Measurements from ENCODE around the gene TRPM7.
"Not testable (repeated sequence)": the region's sequence is repeated elsewhere in the genome, so short reads cannot be mapped to it uniquely, and the experiment has no call there.

Gene TRPM7

GRCh38 chr15:50655555-50655954 lies 31.0 kb downstream of the TRPM7 start:
- DNase-seq (ENCODE audit: low read depth), result no peak

DNA sequence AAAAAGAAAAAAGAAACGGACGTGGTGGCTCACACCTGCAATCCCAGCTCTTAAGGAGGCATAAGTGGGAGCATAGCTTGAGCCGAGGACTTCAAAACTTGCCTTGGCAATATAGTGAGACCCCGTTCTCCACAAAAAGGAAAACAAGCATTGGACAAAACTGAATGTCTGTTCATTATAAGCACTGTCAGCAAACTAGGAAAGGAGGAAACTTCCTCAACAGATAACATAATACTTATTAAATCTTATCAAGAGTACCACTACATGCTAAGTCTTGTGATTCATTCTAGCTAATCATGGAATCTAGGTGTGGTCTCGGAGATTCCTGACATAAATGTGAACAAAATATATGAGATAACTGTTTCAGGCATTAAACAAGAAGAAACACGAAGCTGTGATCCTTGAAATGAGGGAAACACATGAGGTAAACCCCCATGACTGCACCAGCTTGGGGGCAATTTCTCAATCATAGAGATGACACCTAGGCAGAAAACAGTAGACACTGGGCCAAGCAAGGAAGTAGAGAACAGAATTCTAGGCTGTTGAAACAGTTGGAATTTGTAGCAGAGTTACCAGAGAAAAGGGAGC lies 33.3 kb downstream of the TRPM7 start:
- no peak for DNase-seq (ENCODE audit: low read depth)

DNA sequence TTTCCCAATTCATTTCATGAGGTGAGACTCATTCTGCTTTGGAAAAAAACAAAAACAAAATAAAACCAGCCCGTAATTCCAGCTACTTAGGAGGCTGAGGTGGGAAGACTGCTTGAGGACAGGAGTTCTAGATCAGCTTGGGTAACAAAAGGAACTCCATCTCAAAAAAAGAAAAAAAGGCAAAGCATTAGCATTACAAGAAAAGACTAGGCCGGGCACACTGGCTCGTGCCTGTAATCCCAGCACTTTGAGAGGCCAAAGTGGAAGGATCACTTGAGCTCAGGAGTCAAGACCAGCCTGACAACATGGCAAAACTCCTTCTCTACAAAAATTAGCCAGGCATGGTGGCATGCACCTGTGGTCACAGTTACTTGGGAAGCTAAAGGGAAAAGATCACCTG lies 33.9 kb downstream of the TRPM7 start:
- DNase-seq (ENCODE audit: low read depth), result no peak

- DNase-seq (ENCODE audit: low read depth), result no peak
Measured at GRCh38 chr15:50641318-50641717, 45.3 kb downstream of the TRPM7 start.

GRCh38 chr15:50636146-50636545 lies 50.5 kb downstream of the TRPM7 start:
- DNase-seq (ENCODE audit: low read depth), result no peak

- DNase-seq (ENCODE audit: low read depth), result no peak
Measured at GRCh38 chr15:50633653-50634052, 52.9 kb downstream of the TRPM7 start.

DNA sequence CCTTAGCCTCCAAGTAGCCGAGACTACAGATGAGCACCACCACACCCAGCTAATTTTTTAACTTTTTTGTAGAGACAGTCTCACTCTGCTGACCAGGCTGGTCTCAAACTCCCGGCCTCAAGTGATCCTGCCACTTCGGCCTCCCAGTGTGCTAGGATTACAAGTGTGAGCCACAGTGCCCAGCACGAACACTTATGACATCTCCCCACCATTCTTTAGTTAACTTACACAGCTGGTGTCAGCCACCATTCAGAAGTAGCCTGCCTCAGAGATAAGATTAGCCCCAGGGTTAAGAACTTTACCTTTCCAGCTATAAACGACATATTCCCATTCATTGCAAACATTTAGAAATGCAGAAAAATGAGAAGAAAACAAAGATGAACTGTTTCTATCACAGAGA lies 58.2 kb downstream of the TRPM7 start:
- no peak for DNase-seq (ENCODE audit: low read depth)

GRCh38 chr15:50627351-50628055 lies 59.1 kb downstream of the TRPM7 start:
- DNase-seq (ENCODE audit: low read depth), result no peak

DNA sequence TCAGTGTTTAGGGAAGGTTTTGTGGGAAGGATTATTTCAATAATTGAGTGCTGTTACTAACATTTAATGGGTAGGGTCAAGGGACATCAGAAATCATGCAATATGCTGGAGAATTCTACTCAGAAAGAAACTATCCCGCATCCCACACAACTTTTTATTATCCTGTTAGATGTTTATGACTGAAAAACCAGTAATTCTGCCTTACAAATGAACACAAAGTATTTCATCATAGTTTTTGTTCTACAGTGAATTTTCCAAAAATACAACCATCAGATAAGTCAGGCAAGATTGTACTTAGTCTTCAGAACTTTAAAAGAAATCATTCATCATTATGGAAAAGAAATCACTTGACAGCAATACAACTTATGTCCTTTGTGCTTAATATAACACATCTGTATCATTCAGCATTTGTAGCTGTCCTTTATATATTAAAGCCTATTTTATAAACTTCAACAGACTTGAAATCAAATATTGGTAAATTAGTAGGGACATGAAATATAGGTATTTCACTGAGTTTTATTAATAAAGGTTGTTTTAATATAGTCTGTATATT lies 61.9 kb downstream of the TRPM7 start:
- DNase-seq (ENCODE audit: low read depth), result no peak

- not testable (repeated sequence) for DNase-seq (ENCODE audit: low read depth)
Measured at GRCh38 chr15:50622361-50622943, 64.1 kb downstream of the TRPM7 start.

- DNase-seq (ENCODE audit: low read depth), result not testable (repeated sequence)
Measured at GRCh38 chr15:50616960-50617359, 69.6 kb downstream of the TRPM7 start.

GRCh38 chr15:50616554-50616953 lies 70.0 kb downstream of the TRPM7 start:
- not testable (repeated sequence) for DNase-seq (ENCODE audit: low read depth)

GRCh38 chr15:50613600-50613999 lies 73.0 kb downstream of the TRPM7 start:
- no peak for DNase-seq (ENCODE audit: low read depth)

DNA sequence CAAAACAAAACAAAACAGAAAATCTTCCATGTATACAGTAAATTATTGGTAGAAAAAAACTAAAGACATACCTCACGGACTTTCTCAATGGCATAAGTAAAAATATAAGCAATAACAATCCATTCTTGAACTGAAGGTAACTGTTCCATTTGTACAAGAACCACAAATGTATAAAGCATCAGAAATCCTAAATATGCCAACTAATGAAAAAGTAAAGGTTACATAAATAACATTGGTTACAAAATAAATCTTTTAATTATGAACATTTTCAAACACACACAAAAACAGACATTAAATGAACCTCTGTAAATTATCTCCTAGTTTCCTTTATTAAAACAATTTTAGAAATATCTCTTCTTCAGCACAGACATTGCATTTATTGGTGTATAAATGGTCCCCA lies 79.5 kb downstream of the TRPM7 start:
- no peak for DNase-seq (ENCODE audit: low read depth)

- DNase-seq (ENCODE audit: low read depth), result no peak
Measured at GRCh38 chr15:50605462-50605861, 81.1 kb downstream of the TRPM7 start.

GRCh38 chr15:50602028-50602427 lies 84.6 kb downstream of the TRPM7 start:
- DNase-seq (ENCODE audit: low read depth), result not testable (repeated sequence)

- DNase-seq (ENCODE audit: low read depth), result no peak
Measured at GRCh38 chr15:50594311-50594710, 92.3 kb downstream of the TRPM7 start.

DNA sequence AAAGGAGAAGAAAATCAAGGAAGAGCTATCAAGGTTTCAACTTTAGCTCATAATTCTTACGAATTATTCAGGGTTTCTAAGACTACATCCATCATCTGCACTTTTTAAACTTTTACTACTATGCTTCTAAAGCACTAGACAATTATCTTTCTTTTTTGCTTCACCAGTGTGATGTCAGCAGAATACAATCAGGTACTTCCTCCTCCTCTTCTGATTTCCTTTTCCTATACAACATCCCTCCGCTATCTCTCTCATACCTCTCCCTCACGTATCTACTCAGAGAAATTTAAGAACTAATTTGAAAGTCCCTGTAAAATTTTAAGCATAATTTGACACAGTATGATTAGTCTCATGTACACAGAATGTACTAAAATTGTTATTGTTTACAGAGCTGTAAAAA lies 92.8 kb downstream of the TRPM7 start:
- no peak for DNase-seq (ENCODE audit: low read depth)

DNA sequence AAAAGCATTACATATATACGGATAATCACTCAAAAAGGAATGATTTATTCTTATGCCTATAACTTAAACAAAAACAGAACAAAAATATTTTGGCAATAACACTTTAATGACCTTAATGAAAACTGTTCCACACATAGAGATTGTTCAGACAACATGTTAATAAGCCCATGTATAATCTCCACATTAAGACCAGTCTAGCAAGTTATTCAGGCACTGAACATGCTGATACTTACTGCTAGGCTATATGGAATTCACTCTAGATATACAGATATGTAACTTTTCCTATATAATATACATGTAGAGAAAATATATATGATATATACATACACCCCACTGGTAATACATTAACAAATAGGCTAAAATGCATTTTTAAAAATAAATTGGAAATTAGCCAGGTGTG lies 96.3 kb downstream of the TRPM7 start:
- no peak for DNase-seq (ENCODE audit: low read depth)

DNA sequence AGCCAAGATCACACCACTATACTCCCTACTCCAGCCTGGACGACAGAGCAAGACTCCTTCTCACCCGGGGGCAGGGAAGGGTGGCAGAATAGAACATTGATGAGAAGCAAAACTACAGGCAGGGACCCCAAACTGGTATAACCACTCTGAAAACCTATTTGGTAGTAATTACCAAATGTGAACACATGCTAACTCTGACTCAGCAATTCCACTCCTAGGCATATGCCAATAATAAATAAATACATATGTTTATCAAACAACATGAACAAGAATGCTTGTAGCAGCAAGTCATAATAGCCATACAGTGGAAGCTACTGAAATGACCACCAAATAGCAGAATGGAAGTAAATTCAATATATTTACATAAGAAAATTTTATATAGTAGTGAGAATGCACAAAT lies 109.1 kb downstream of the TRPM7 start:
- no peak for DNase-seq (ENCODE audit: low read depth)

DNA sequence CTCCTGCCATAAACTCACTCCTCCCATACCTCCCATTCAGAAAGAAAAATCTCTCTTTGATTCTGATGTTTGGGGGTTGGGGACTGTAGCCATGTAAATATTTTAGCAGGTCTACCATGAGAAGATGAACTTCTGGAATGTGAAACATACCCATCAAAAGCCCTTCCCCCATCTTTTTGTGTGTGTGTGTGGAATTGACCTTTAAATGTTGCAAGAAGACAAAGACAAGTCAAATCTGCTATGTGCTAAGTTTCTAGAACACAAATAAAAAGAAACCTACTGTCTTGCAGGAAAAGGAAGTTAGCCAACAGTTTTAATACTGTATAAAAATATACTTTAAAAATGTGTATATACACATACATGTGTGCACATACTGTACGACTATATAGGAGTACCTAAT lies 110.4 kb downstream of the TRPM7 start:
- DNase-seq (ENCODE audit: low read depth), result no peak

DNA sequence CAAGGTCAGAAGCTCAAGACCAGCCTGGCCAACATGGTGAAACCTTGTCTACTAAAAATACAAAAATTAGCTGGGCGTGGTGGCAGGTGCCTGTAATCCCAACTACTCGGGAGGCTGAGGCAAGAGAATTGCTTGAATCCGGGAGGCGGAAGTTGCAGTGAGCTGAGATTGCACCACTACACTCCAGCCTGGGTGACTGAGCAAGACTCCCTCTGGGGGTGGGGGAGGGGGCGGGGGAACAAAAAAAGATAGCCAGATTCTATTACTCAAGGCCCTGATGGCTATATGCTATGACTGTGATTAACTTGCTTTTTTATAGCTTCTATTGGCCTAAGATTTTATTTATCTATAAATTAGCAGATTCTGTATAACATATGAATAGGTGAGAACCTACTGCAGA lies 112.8 kb downstream of the TRPM7 start:
- DNase-seq (ENCODE audit: low read depth), result not testable (repeated sequence)

- DNase-seq (ENCODE audit: low read depth), result no peak
Measured at GRCh38 chr15:50563756-50564155, 122.8 kb downstream of the TRPM7 start.

Measured in activated T-helper 9 cell treated with anti-CD3 and anti-CD28 coated beads, Interleukin-2, amount 50 U/mL, for 16 hours (primary cell).